ENCODE measurements around the gene HOMEZ.

HOMEZ gene

GRCh38 chr14:23321572-23322547 is 35.9 kb upstream of the HOMEZ start:
- H3K9me3 ChIP-seq (ENCODE audit: control insufficient read depth, low read length), result no peaks in the 10 kb centered on the region
- H3K4me2 ChIP-seq (ENCODE audit: low read length), result peak overlapping the region; percentile 93
- H3K4me3 ChIP-seq (ENCODE audit: low read depth, low read length), result peak overlapping the region; percentile 87
- H3K4me1 ChIP-seq, result peaks cover 12% of the 10 kb centered on the region
- no peak for TF ChIP-seq CTCF (IDR thresholded peaks at IDR 0.05)
- H3K79me2 ChIP-seq, result peaks cover 7% of the 10 kb centered on the region
- H3K36me3 ChIP-seq (ENCODE audit: control insufficient read depth, insufficient read depth, low read length), result no peaks in the 10 kb centered on the region
- no peaks in the 10 kb centered on the region for H3K27me3 ChIP-seq (ENCODE audit: control insufficient read depth, insufficient read depth, low read length)
- H2AFZ ChIP-seq, result peak overlapping the region; percentile 89
- peak overlapping the region; percentile 93 for H3K27ac ChIP-seq
- peak overlapping the region; percentile 96 for H3K9ac ChIP-seq

- peak within 1 kb of the TSS; percentile 87 for H3K4me3 ChIP-seq (ENCODE audit: low read depth, low read length)
- peak within 1 kb of the TSS; percentile 89 for H2AFZ ChIP-seq
- peaks cover 12% of the 10 kb centered on the region for H3K4me1 ChIP-seq
- H3K9me3 ChIP-seq (ENCODE audit: control insufficient read depth, low read length), result no peaks in the 10 kb centered on the region
- peak within 1 kb of the TSS; percentile 96 for H3K9ac ChIP-seq
- no peak for TF ChIP-seq CTCF (IDR thresholded peaks at IDR 0.05)
- H3K27me3 ChIP-seq (ENCODE audit: control insufficient read depth, insufficient read depth, low read length), result no peaks in the 10 kb centered on the region
- H3K36me3 ChIP-seq (ENCODE audit: control insufficient read depth, insufficient read depth, low read length), result no peaks in the 10 kb centered on the region
- H3K27ac ChIP-seq, result peak within 1 kb of the TSS; percentile 93
- peaks cover 7% of the 10 kb centered on the region for H3K79me2 ChIP-seq
- H3K4me2 ChIP-seq (ENCODE audit: low read length), result peak within 1 kb of the TSS; percentile 93
Measured at GRCh38 chr14:23320584-23321571, 34.9 kb upstream of the HOMEZ start, which contains the start of gene PABPN1. Gene PABPN1, plus strand, starts transcription at chr14:23321457. Its CDS starts 13 bp downstream, at chr14:23321470.

GRCh38 chr14:23319746-23320583 is 34.0 kb upstream of the HOMEZ start:
- H2AFZ ChIP-seq, result peak overlapping the region; percentile 84
- H3K9me3 ChIP-seq (ENCODE audit: control insufficient read depth, low read length), result no peaks in the 10 kb centered on the region
- TF ChIP-seq CTCF (IDR thresholded peaks at IDR 0.05), result no peak
- no peak overlapping the region for H3K9ac ChIP-seq
- H3K4me1 ChIP-seq, result peaks cover 12% of the 10 kb centered on the region
- H3K27me3 ChIP-seq (ENCODE audit: control insufficient read depth, insufficient read depth, low read length), result no peaks in the 10 kb centered on the region
- H3K36me3 ChIP-seq (ENCODE audit: control insufficient read depth, insufficient read depth, low read length), result no peaks in the 10 kb centered on the region
- peak overlapping the region; percentile 87 for H3K27ac ChIP-seq
- peak overlapping the region; percentile 68 for H3K4me3 ChIP-seq (ENCODE audit: low read depth, low read length)
- peaks cover 7% of the 10 kb centered on the region for H3K79me2 ChIP-seq
- peak overlapping the region; percentile 93 for H3K4me2 ChIP-seq (ENCODE audit: low read length)

GRCh38 chr14:23316300-23316699 is 30.4 kb upstream of the HOMEZ start:
- H3K36me3 ChIP-seq (ENCODE audit: control insufficient read depth, insufficient read depth, low read length), result no peaks in the 10 kb centered on the region
- no peak for TF ChIP-seq CTCF (IDR thresholded peaks at IDR 0.05)

More at GRCh38 chr14:23316300-23316699, 30.4 kb upstream of the HOMEZ start:
- Histone ChIP-seq H3K4me2 (ENCODE audit: low read length) (no peak overlapping the region), H3K9me3 (ENCODE audit: control insufficient read depth, low read length) (no peaks in the 10 kb centered on the region), H3K4me1 (peaks cover 5% of the 10 kb centered on the region), H3K27ac (no peak overlapping the region), H3K9ac (no peak overlapping the region), H3K79me2 (no peaks in the 10 kb centered on the region), H3K27me3 (ENCODE audit: control insufficient read depth, insufficient read depth, low read length) (no peaks in the 10 kb centered on the region), H2AFZ (no peak overlapping the region), H3K4me3 (ENCODE audit: low read depth, low read length) (no peak overlapping the region)
